Measurements from ENCODE around the gene MED22.
"Not testable (repeated sequence)": the region's sequence is repeated elsewhere in the genome, so short reads cannot be mapped to it uniquely, and the experiment has no call there.

MED22 gene

GRCh38 chr9:133301253-133302230, 46.4 kb downstream of the MED22 start:
- peak in 1 of 42 donors; percentile 12 for DNase-seq
- intact Hi-C loops (cut with DNase I), result no loop called here

- intact Hi-C loops (cut with DNase I), result not testable (repeated sequence)
These were observed 47.9 kb downstream of the MED22 start for GRCh38 chr9:133299996-133300395.

GRCh38 chr9:133294257-133294656, 53.7 kb downstream of the MED22 start:
- intact Hi-C loops (cut with DNase I), result no loop called here
- DNase-seq, result no peak

More at GRCh38 chr9:133299996-133300395, 47.9 kb downstream of the MED22 start:
- not testable (repeated sequence) for DNase-seq

GRCh38 chr9:133290751-133291302, 57.1 kb downstream of the MED22 start:
- intact Hi-C loops (cut with DNase I), result no loop called here
- no peak for DNase-seq
